MM.1S (cell line): ENCODE data around the gene CDA.

Source experiments
- CTCF ChIP-seq: fragments of 300-600 bp; sonication (generic); IDR thresholded peaks from 2 replicates; pipeline ENCODE4 v1.5.1; 2016; ENCODE audit warnings: antibody characterized with exemption, low read length, mixed read lengths
- EZH2 ChIP-seq: fragments of 300-600 bp; sonication (generic); optimal IDR thresholded peaks from 2 replicates; pipeline ENCODE3; 2017; ENCODE audit warnings: low read depth, mild to moderate bottlenecking, antibody characterized with exemption, low read length, mixed read lengths

- TF ChIP-seq CTCF (no peak), EZH2 (no peak)
Observed at GRCh38 chr1:20618550-20618949, 29.7 kb downstream of the CDA start.
